AG04450 (cell line): ENCODE results near the gene SCYGR2. TPM values are rescaled to one million over a fixed set of nuclear protein-coding genes. Genes with fewer than 3 reads are reported as not detected.

ENCODE experiments used
- CTCF ChIA-PET: fragments of 300-600, 350-600 bp; formaldehyde crosslinking; extraction: SDS; loops from one replicate; lab custom pipeline; 2022; ENCODE audit warnings: antibody characterized with exemption, inconsistent platforms; lab: Charles Lee
- POLR2A ChIA-PET: fragments of 350-600 bp; formaldehyde crosslinking; extraction: SDS; loops from one replicate; lab custom pipeline; 2021; ENCODE audit warnings: antibody characterized with exemption, inconsistent platforms; lab: Yijun Ruan, JAX
- DNase-seq: peaks from one replicate; pipeline ENCODE4 v3.0.0-alpha.2; 2011; ENCODE audit warnings: low read depth, low spot score
- H3K27ac ChIP-seq: one replicate; pipeline ENCODE4 v1.5.1; 2012; ENCODE audit warnings: low read depth, low read length, control low read depth
- H3K27me3 ChIP-seq: one replicate; pipeline ENCODE4 v1.6.0; 2012; ENCODE audit warnings: low read length; ENCODE audit not compliant: control insufficient read depth, insufficient read depth
- H3K4me3 ChIP-seq: 2 replicates; pipeline ENCODE4 v1.5.1; 2011; ENCODE audit warnings: mild to moderate bottlenecking, low read depth, low read length, control low read depth
- H3K9me3 ChIP-seq: 2 replicates; pipeline ENCODE4 v1.5.1; 2012; ENCODE audit warnings: low read length; ENCODE audit not compliant: control insufficient read depth, insufficient read depth
- CTCF ChIP-seq: IDR thresholded peaks from 2 replicates; pipeline ENCODE4 v1.5.1; 2011; ENCODE audit warnings: low read depth, low read length, control low read depth, inconsistent platforms
- polyA plus RNA-seq: library from polyadenylated mRNA; depleted of rRNA; stranded (reverse); fragments of >200 nt; gene quantifications from 2 replicates; pipeline ENCODE4 v1.2.3, GENCODE V29; 2011

Gene SCYGR2
- polyA plus RNA-seq, 1 experiment: not detected

GRCh38 chr2:227597036-227597435, 1.7 kb upstream of the SCYGR2 start:
- ChIA-PET POLR2A (no interaction called here), CTCF (no interaction called here)
- H3K27me3 ChIP-seq: no peaks in the 10 kb centered on the region
- no peak overlapping the region for H3K27ac ChIP-seq
- no peak for TF ChIP-seq CTCF
- no peaks in the 10 kb centered on the region for H3K9me3 ChIP-seq
- no peak for DNase-seq
- no peak overlapping the region for H3K4me3 ChIP-seq

- TF ChIP-seq CTCF: no peak
- Histone ChIP-seq H3K27me3 (no peaks in the 10 kb centered on the region), H3K27ac (no peak overlapping the region), H3K9me3 (no peaks in the 10 kb centered on the region), H3K4me3 (no peak overlapping the region)
- POLR2A ChIA-PET: no interaction called here
- no peak for DNase-seq
- CTCF ChIA-PET: no interaction called here
These were observed 695 bp upstream of the SCYGR2 start for GRCh38 chr2:227597998-227598397.

GRCh38 chr2:227602358-227602757, 3.7 kb downstream of the SCYGR2 start:
- H3K27ac ChIP-seq: no peak overlapping the region
- H3K9me3 ChIP-seq: no peaks in the 10 kb centered on the region
- ChIA-PET CTCF (no interaction called here), POLR2A (no interaction called here)
- DNase-seq: no peak
- H3K27me3 ChIP-seq: no peaks in the 10 kb centered on the region
- H3K4me3 ChIP-seq: no peak overlapping the region
- TF ChIP-seq CTCF: no peak

- Histone ChIP-seq H3K4me3 (no peak overlapping the region), H3K27ac (no peak overlapping the region), H3K9me3 (no peaks in the 10 kb centered on the region), H3K27me3 (no peaks in the 10 kb centered on the region)
- no peak for DNase-seq
- no peak for TF ChIP-seq CTCF
- POLR2A ChIA-PET: no interaction called here
- CTCF ChIA-PET: interaction anchor here (1.0 kb wide), 1 partner anchor 52 kb away, joined by 3 read pairs; no protein-coding TSS in a partner anchor
These were observed 7.8 kb downstream of the SCYGR2 start for GRCh38 chr2:227606476-227606875.

GRCh38 chr2:227607941-227608340, 9.2 kb downstream of the SCYGR2 start:
- Histone ChIP-seq H3K9me3 (no peaks in the 10 kb centered on the region), H3K4me3 (no peak overlapping the region), H3K27me3 (no peaks in the 10 kb centered on the region), H3K27ac (no peak overlapping the region)
- ChIA-PET POLR2A (interaction anchor here (0.6 kb wide), 1 partner anchor 76 kb away, joined by 9 read pairs; no protein-coding TSS in a partner anchor), CTCF (interaction anchor here (0.6 kb wide), 1 partner anchor 258 kb away, joined by 5 read pairs; no protein-coding TSS in a partner anchor)
- no peak for TF ChIP-seq CTCF
- DNase-seq: no peak
